ENCODE data around the gene LBHD2.

- no peak for TF ChIP-seq CTCF (IDR thresholded peaks at IDR 0.05)
- TF ChIP-seq POLR2A (IDR thresholded peaks at IDR 0.05) = no peak
Observed at GRCh38 chr14:103101257-103101962, 17.4 kb downstream of the LBHD2 start.
